HUES6 (cell line): Measurements from ENCODE around the gene MAML2.

Experiments used
- H3K27ac ChIP-seq: 2 replicates; pipeline ENCODE4 v1.7.0; 2013; ENCODE audit warnings: low read depth, mild to moderate bottlenecking, low read length, inconsistent platforms
- H3K27me3 ChIP-seq: 2 replicates; pipeline ENCODE4 v1.6.1; 2013; ENCODE audit warnings: low read length; ENCODE audit not compliant: control insufficient read depth, insufficient read depth
- H3K36me3 ChIP-seq: 2 replicates; pipeline ENCODE4 v1.6.1; 2013; ENCODE audit warnings: low read length; ENCODE audit not compliant: control insufficient read depth, insufficient read depth
- H3K4me1 ChIP-seq: 2 replicates; pipeline ENCODE4 v1.6.1; 2013; ENCODE audit warnings: low read length; ENCODE audit not compliant: control insufficient read depth, insufficient read depth
- H3K4me3 ChIP-seq: 2 replicates; pipeline ENCODE4 v1.5.1; 2013; ENCODE audit warnings: low read depth, low read length
- H3K9ac ChIP-seq: one replicate; pipeline ENCODE4 v1.6.1; 2013; ENCODE audit warnings: mild to moderate bottlenecking, low read length
- H3K9me3 ChIP-seq: 2 replicates; pipeline ENCODE4 v1.6.1; 2013; ENCODE audit warnings: low read depth, low read length; ENCODE audit not compliant: control insufficient read depth, insufficient read depth

Gene MAML2

DNA sequence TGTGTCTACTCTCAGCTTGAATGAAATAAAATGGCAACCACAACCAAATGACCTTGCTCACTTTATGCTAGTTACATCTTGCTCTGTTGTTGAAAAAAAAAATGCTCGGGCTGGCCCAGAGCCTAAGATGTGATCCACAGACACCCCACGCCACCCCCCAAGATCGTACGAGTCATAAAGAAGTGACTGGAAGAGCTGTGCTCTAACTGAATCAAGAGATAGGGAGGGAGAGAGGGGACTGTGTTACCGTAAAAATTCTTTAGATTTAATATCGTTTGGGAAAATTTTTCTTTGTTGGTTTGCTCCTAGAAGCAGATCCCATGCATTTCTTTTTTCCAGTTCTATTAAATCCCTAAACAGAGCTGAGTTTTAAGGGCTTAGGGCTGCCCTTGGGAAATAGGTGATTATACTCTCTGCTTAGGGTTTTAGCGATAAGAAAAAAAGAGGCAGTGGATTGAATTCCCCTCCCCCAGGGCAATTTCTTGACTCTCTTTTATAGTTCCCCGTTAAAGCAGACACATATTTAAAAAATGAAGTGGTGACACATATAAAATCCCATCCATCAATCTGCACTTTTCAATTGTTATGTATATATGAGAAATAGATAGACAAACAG, 14.5 kb downstream of the MAML2 start:
- no peaks in the 10 kb centered on the region for H3K27me3 ChIP-seq
- no peak overlapping the region for H3K4me3 ChIP-seq
- H3K9ac ChIP-seq, result no peak overlapping the region
- peaks cover 59% of the 10 kb centered on the region for H3K4me1 ChIP-seq
- no peak overlapping the region for H3K27ac ChIP-seq
- no peaks in the 10 kb centered on the region for H3K36me3 ChIP-seq
- no peaks in the 10 kb centered on the region for H3K9me3 ChIP-seq

DNA sequence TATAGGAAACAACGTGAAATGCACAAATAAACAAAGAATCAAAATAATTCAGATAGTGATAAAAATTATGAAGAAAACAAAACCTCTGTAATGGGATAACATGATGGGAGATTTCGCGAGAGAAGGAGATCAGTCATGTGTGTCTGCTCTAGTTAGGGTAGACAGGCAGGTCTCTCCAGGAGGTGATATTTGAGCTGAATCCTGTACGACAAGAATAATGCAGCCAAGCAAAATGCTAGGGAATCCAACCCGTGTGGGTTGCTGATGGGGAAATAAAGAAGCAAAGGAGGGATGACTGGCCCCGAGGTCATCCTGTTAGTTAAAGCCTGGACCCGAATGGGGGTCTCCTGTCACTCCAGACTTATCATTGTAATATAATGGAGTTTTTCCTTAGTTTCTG, 16.0 kb downstream of the MAML2 start:
- Histone ChIP-seq H3K27me3 (no peaks in the 10 kb centered on the region), H3K9ac (no peak overlapping the region), H3K4me3 (no peak overlapping the region), H3K4me1 (peaks cover 48% of the 10 kb centered on the region), H3K9me3 (no peaks in the 10 kb centered on the region), H3K27ac (no peak overlapping the region), H3K36me3 (no peaks in the 10 kb centered on the region)

DNA sequence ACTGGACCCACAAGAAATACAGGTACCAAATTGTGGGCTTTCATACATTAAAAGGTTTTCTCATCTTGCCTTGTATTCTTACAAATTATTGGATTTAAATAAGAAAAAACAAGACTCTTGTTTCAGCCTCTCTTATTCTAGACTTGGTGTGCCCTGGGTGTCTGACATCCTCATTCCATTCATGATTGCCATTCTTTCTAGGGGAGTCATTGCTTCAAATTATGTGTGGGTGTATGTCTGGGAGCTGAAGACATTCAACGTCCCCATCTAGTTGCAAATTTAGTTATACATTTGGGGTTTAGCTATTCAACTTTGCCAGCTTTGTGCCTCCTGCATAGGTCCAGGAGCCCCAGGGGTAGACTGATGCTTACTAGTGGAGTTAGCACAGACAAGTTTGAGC, 18.1 kb downstream of the MAML2 start:
- H3K9ac ChIP-seq, result no peak overlapping the region
- peak overlapping the region; percentile 12; the same call in 1 of the 2 replicates for H3K27ac ChIP-seq
- H3K9me3 ChIP-seq, result no peaks in the 10 kb centered on the region
- H3K36me3 ChIP-seq, result no peaks in the 10 kb centered on the region
- peaks cover 41% of the 10 kb centered on the region for H3K4me1 ChIP-seq
- no peaks in the 10 kb centered on the region for H3K27me3 ChIP-seq
- H3K4me3 ChIP-seq, result no peak overlapping the region

GRCh38 chr11:96323642-96323985, 19.4 kb downstream of the MAML2 start:
- H3K9me3 ChIP-seq, result no peaks in the 10 kb centered on the region
- H3K4me1 ChIP-seq, result peaks cover 36% of the 10 kb centered on the region
- no peak overlapping the region for H3K4me3 ChIP-seq
- no peak overlapping the region for H3K9ac ChIP-seq
- H3K27ac ChIP-seq, result no peak overlapping the region
- no peaks in the 10 kb centered on the region for H3K36me3 ChIP-seq
- H3K27me3 ChIP-seq, result no peaks in the 10 kb centered on the region

DNA sequence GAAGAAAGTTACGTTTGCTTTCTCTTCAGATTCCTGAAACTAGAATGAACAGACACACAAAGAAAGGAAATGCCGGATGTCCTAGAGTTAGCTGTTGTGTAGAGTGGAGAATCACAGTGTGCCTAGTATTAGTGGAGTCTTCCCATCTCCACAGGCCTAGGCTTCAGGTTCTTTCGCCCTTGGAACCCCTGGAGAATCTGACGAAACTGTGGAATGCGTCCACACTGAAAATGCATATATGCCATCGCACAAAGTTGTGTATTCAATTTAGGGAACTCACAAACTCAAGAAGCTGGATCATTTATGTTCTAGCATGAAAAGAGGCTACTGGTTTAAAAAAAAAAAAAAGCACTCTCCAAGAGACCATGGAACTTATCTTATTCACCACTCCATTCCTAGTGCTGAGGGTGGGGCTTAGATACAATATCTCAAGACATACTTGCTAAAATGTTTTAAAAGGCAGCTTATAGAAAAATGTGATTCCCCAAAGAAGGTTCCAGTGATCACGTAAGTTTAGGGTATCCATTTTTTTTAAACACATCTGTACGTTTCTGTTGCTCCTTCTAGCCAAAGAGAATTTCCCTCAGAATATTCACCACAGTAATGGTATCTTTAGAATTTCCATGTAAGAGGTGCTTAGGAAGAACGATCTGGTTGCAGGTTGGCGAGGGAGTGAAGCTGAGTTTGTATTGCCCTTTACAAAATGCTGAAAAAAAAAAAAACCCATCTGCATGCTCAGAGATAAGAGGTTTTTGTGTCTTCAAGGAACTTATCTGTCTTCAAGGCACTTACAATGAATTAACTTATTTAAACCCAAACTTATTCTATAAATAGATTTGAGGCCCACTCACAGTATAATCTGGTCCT, 20.0 kb downstream of the MAML2 start:
- Histone ChIP-seq H3K9me3 (no peaks in the 10 kb centered on the region), H3K27ac (no peak overlapping the region; the same call in 1 of the 2 replicates), H3K36me3 (no peaks in the 10 kb centered on the region), H3K27me3 (no peaks in the 10 kb centered on the region), H3K4me3 (no peak overlapping the region), H3K4me1 (peaks cover 34% of the 10 kb centered on the region), H3K9ac (no peak overlapping the region)

- no peak overlapping the region for H3K9ac ChIP-seq
- no peaks in the 10 kb centered on the region for H3K27me3 ChIP-seq
- H3K4me1 ChIP-seq, result peaks cover 49% of the 10 kb centered on the region
Measured at GRCh38 chr11:96321091-96321490, 21.9 kb downstream of the MAML2 start.

DNA sequence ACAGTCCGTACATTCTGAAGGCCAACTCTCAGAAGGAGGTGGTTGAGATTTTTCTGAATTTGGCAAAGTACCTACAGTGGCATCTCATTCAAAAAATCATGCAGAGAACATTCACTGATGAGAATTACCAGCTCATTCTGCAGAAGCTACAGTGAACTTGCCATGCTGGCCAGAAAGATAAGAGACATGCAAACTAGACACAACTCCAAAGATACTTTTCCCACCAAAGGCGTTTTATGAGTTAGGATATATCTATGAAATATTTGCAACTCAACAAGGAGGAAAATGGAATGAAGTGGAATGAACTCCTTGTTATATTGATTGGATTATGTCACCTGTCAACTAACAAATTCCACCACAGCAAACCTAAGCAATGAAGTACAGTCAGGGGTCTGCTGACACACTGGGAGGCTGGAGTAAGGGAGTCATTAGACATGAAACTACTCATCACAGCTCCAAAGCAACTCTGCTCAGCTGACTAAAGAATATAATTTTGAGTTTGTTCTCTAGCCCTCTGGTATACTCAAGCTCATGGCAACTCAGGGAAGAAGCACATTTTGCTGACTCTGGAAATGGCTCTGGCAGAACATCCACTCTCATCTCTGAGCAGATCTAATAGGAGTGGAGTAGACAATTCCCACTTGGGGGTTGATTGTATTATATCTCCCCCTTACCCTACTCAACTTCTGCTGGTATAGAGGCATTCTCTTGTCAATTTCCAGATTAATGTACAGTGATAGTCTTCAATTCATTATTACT, 22.9 kb downstream of the MAML2 start:
- Histone ChIP-seq H3K4me1 (peaks cover 39% of the 10 kb centered on the region), H3K4me3 (no peak overlapping the region), H3K9ac (no peak overlapping the region)

More at GRCh38 chr11:96321091-96321490, 21.9 kb downstream of the MAML2 start:
- Histone ChIP-seq H3K36me3 (no peaks in the 10 kb centered on the region), H3K4me3 (no peak overlapping the region), H3K27ac (no peak overlapping the region), H3K9me3 (no peaks in the 10 kb centered on the region)

GRCh38 chr11:96318850-96319249, 24.1 kb downstream of the MAML2 start:
- Histone ChIP-seq H3K9ac (no peak overlapping the region), H3K27ac (no peak overlapping the region), H3K27me3 (no peaks in the 10 kb centered on the region), H3K9me3 (no peaks in the 10 kb centered on the region), H3K4me1 (peaks cover 40% of the 10 kb centered on the region), H3K36me3 (no peaks in the 10 kb centered on the region), H3K4me3 (no peak overlapping the region)

More for the DNA sequence above, 22.9 kb downstream of the MAML2 start:
- no peaks in the 10 kb centered on the region for H3K9me3 ChIP-seq
- H3K36me3 ChIP-seq, result no peaks in the 10 kb centered on the region
- no peak overlapping the region for H3K27ac ChIP-seq
- H3K27me3 ChIP-seq, result no peaks in the 10 kb centered on the region

- Histone ChIP-seq H3K27me3 (no peaks in the 10 kb centered on the region), H3K4me1 (peaks cover 40% of the 10 kb centered on the region), H3K9me3 (no peaks in the 10 kb centered on the region), H3K4me3 (no peak overlapping the region), H3K36me3 (no peaks in the 10 kb centered on the region), H3K27ac (no peak overlapping the region), H3K9ac (no peak overlapping the region)
Measured at GRCh38 chr11:96318399-96318798, 24.6 kb downstream of the MAML2 start.

- no peak overlapping the region for H3K4me3 ChIP-seq
- no peak overlapping the region for H3K9ac ChIP-seq
- H3K27ac ChIP-seq, result no peak overlapping the region
- H3K27me3 ChIP-seq, result no peaks in the 10 kb centered on the region
- H3K4me1 ChIP-seq, result peaks cover 43% of the 10 kb centered on the region
- no peaks in the 10 kb centered on the region for H3K9me3 ChIP-seq
- H3K36me3 ChIP-seq, result no peaks in the 10 kb centered on the region
Measured at GRCh38 chr11:96317985-96318384, 25.0 kb downstream of the MAML2 start.

DNA sequence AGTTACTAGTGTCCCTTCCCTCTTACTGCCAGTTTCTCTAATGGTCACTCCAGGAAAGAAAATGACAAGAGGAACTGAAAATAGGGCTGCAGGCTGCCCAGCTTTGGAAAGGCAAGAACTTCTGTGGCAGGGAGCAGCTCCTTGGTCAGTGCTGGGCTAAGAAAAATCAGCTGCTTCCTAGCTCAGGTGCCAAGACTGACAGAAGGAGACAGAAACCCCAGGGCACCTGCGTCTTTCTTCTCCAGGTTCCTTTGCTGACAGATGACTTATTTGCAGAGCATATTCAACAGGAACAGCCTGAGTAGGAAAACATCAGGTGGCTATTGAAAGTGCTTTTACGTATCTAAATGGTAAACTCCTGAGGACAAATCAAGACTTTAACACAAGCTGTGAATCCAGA, 25.4 kb downstream of the MAML2 start:
- Histone ChIP-seq H3K27me3 (no peaks in the 10 kb centered on the region), H3K4me1 (peaks cover 39% of the 10 kb centered on the region), H3K9me3 (no peaks in the 10 kb centered on the region), H3K27ac (no peak overlapping the region), H3K9ac (no peak overlapping the region), H3K4me3 (no peak overlapping the region), H3K36me3 (no peaks in the 10 kb centered on the region)
